CD14-positive monocyte (primary cell): ENCODE measurements around the gene PHC3. TPM values are rescaled to one million over a fixed set of nuclear protein-coding genes. Genes with fewer than 3 reads are reported as not detected.

Source experiments
- DNase-seq, 3 donors: peaks; one replicate each; pipeline ENCODE4 v3.0.0-alpha.2; 2011 to 2022
- H2AFZ ChIP-seq: 2 replicates; pipeline ENCODE4 v1.6.0; 2012; ENCODE audit warnings: mild to moderate bottlenecking, low read depth, low read length, inconsistent platforms; ENCODE audit not compliant: insufficient read depth, poor library complexity, severe bottlenecking
- H3K27ac ChIP-seq, 2 donors: 1 replicate in 1 of 2; 2 replicates in 1 of 2; pipeline ENCODE4 v1.5.1; 2012 to 2013; ENCODE audit warnings: low read length in 2 of 2, control low read depth in 1 of 2, inconsistent platforms in 1 of 2, low read depth in 1 of 2, mild to moderate bottlenecking in 1 of 2
- H3K27me3 ChIP-seq, 2 donors: one replicate each; pipeline versions ENCODE4 v1.6.0 to v1.6.1; 2011 to 2013; ENCODE audit warnings: low read length in 2 of 2; ENCODE audit not compliant: control insufficient read depth in 2 of 2, insufficient read depth in 2 of 2
- H3K36me3 ChIP-seq, 2 donors: replicated peaks in 1 of 2; 1 replicate in 1 of 2; 2 replicates in 1 of 2; pipeline versions ENCODE4 v1.5.1 to v1.6.1; 2012 to 2013; ENCODE audit warnings: low read length in 2 of 2, control low read depth in 1 of 2, inconsistent platforms in 1 of 2, mild to moderate bottlenecking in 1 of 2; ENCODE audit not compliant: insufficient read depth in 2 of 2, control insufficient read depth in 1 of 2
- H3K4me1 ChIP-seq, 2 donors: 1 replicate in 1 of 2; 2 replicates in 1 of 2; pipeline versions ENCODE4 v1.5.1 to v1.6.1; 2012 to 2013; ENCODE audit warnings: low read length in 2 of 2, control low read depth in 1 of 2, inconsistent platforms in 1 of 2, mild to moderate bottlenecking in 1 of 2, moderate library complexity in 1 of 2; ENCODE audit not compliant: insufficient read depth in 2 of 2, control insufficient read depth in 1 of 2
- H3K4me2 ChIP-seq: replicated peaks from 2 replicates; pipeline ENCODE3; 2012; ENCODE audit warnings: low read length, moderate library complexity, mild to moderate bottlenecking; ENCODE audit not compliant: poor library complexity, severe bottlenecking; ENCODE audit errors: extremely low read depth
- H3K4me3 ChIP-seq, 3 experiments: fragments of 200-600 bp in 1 of 3; sonication (generic) in 1 of 3; replicated peaks in 1 of 3; 1 replicate in 2 of 3; 2 replicates in 1 of 3; pipeline ENCODE4 v1.5.1; 2011 to 2013; ENCODE audit warnings: low read length in 3 of 3, mild to moderate bottlenecking in 3 of 3, control low read depth in 2 of 3, low read depth in 2 of 3, inconsistent platforms in 1 of 3, moderate library complexity in 1 of 3
- H3K79me2 ChIP-seq: 2 replicates; pipeline ENCODE4 v1.6.0; 2012; ENCODE audit warnings: mild to moderate bottlenecking, control low read depth, inconsistent platforms, low read length, moderate library complexity; ENCODE audit not compliant: insufficient read depth
- H3K9ac ChIP-seq: 2 replicates; pipeline ENCODE4 v1.6.0; 2017; ENCODE audit warnings: low read length, mild to moderate bottlenecking; ENCODE audit not compliant: insufficient read depth, poor library complexity, severe bottlenecking
- H3K9me3 ChIP-seq, 2 donors: replicated peaks in 1 of 2; 1 replicate in 1 of 2; 2 replicates in 1 of 2; pipeline versions ENCODE4 v1.5.1 to v1.6.1; 2012 to 2013; ENCODE audit warnings: low read length in 2 of 2, control low read depth in 1 of 2; ENCODE audit not compliant: control insufficient read depth in 1 of 2, insufficient read depth in 1 of 2
- H4K20me1 ChIP-seq: 2 replicates; pipeline ENCODE4 v1.6.0; 2012; ENCODE audit warnings: mild to moderate bottlenecking, low read length, control low read depth, moderate library complexity; ENCODE audit not compliant: insufficient read depth
- H3K27ac Mint-ChIP-seq, 7 donors: one replicate each; pipeline ENCODE4 v1.8.0; 2020; ENCODE audit warnings: mild to moderate bottlenecking in 7 of 7, mixed read lengths in 7 of 7, moderate library complexity in 6 of 7, inconsistent platforms in 2 of 7
- H3K27me3 Mint-ChIP-seq, 3 donors: one replicate each; pipeline ENCODE4 v1.8.0; 2021 to 2022; ENCODE audit warnings: low read depth in 3 of 3, mild to moderate bottlenecking in 3 of 3, mixed read lengths in 3 of 3, moderate library complexity in 3 of 3, inconsistent platforms in 1 of 3
- H3K36me3 Mint-ChIP-seq, 2 donors: one replicate each; pipeline ENCODE4 v1.8.0; 2020; ENCODE audit warnings: mixed read lengths in 2 of 2, inconsistent platforms in 1 of 2, mild to moderate bottlenecking in 1 of 2
- H3K4me1 Mint-ChIP-seq: one replicate; pipeline ENCODE4 v1.8.0; 2020; ENCODE audit warnings: mild to moderate bottlenecking, mixed read lengths
- H3K4me3 Mint-ChIP-seq, 2 donors: one replicate each; pipeline ENCODE4 v1.8.0; 2020; ENCODE audit warnings: mild to moderate bottlenecking in 2 of 2, mixed read lengths in 2 of 2, moderate library complexity in 1 of 2
- H3K9me3 Mint-ChIP-seq, 7 donors: one replicate each; pipeline ENCODE4 v1.8.0; 2020 to 2022; ENCODE audit warnings: mixed read lengths in 7 of 7, mild to moderate bottlenecking in 6 of 7, moderate library complexity in 6 of 7, inconsistent platforms in 2 of 7
- WGBS: methylation state at CpG from one replicate; pipeline ENCODE4 v1.1.5; 2013; ENCODE audit warnings: missing lambda C conversion rate; ENCODE audit not compliant: insufficient coverage; 5-methylcytosine and 5-hydroxymethylcytosine counted together
- intact Hi-C, 2 donors: fragments of 100-400 bp; cut with micrococcal nuclease; formaldehyde crosslinking; loops; one replicate each; pipeline versions ENCODE4 v1.15.0 to v1.15.1; 2023
- polyA plus RNA-seq, 3 donors: library from polyadenylated mRNA; depleted of rRNA in 1 of 3; unstranded in 2 of 3; stranded (reverse) in 1 of 3; fragments of 300-500 nt in 2 of 3; fragments of >200 nt in 1 of 3; fragmentation: Illumina TruSeq in 2 of 3; gene quantifications; 1 replicate in 2 of 3; 2 replicates in 1 of 3; pipeline ENCODE4 v1.2.3, GENCODE V29; 2012 to 2021
- TF ChIP-seq, protein P1 (sequence below): fragments of 200-600 bp; IDR thresholded peaks from one replicate; pipeline ENCODE4 v1.8.0; 2022; ENCODE audit warnings: antibody characterized with exemption, mild to moderate bottlenecking

PHC3 gene
- polyA plus RNA-seq, 3 donors: 7.5 to 26.1 (median 12.6) TPM

DNA sequence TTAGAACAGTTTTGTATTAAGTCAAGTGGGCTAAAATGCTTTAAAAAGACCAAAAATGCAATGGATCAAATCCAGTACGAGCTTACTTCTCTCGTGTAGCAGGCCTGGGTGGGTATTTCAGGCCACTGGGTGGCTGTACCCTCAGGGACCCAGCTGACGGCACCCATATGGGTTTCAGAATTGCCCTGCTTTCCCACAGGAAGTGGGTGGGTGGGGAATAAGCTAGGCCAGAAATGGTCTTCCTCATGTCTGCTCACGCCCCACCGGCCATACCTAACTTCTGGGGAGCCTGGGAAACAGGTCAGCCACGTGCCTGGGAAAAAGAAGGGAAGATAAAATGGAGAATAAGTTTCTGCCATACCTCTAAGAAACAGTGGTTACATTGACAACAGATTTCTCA is 123.4 kb downstream of the PHC3 start:
- Histone ChIP-seq H3K9ac (no peak overlapping the region), H3K27ac (no peak overlapping the region), H3K4me3 (no peak overlapping the region), H3K36me3 (peaks cover 0 to 9% of the 10 kb centered on the region in 2 donors), H3K79me2 (peaks cover 21% of the 10 kb centered on the region), H3K27me3 (no peaks in the 10 kb centered on the region), H2AFZ (no peak overlapping the region), H4K20me1 (no peaks in the 10 kb centered on the region), H3K4me2 (no peak overlapping the region), H3K4me1 (peaks cover 0 to 3% of the 10 kb centered on the region in 2 donors), H3K9me3 (peaks cover 0 to 8% of the 10 kb centered on the region in 2 donors)
- Mint-ChIP-seq H3K4me1 (peaks cover 12% of the 10 kb centered on the region), H3K4me3 (no peak overlapping the region), H3K27me3 (peaks cover 0 to 2% (median 0%) of the 10 kb centered on the region in 3 donors), H3K36me3 (peaks cover 14 to 29% of the 10 kb centered on the region in 2 donors), H3K27ac (peak overlapping the region in 2 of 7 donors; percentile 6 to 65), H3K9me3 (peaks cover 2 to 12% (median 5%) of the 10 kb centered on the region in 7 donors)
- 79% methylated on average over 2 of the region's 6 CpGs for WGBS
- intact Hi-C loops: loop anchor here in 1 of 2 donors (10.0 kb wide), 1 partner anchor 193 kb away; the partner anchor contains the start of gene LRRC31
- no peak for DNase-seq
- TF ChIP-seq, protein P1, sequence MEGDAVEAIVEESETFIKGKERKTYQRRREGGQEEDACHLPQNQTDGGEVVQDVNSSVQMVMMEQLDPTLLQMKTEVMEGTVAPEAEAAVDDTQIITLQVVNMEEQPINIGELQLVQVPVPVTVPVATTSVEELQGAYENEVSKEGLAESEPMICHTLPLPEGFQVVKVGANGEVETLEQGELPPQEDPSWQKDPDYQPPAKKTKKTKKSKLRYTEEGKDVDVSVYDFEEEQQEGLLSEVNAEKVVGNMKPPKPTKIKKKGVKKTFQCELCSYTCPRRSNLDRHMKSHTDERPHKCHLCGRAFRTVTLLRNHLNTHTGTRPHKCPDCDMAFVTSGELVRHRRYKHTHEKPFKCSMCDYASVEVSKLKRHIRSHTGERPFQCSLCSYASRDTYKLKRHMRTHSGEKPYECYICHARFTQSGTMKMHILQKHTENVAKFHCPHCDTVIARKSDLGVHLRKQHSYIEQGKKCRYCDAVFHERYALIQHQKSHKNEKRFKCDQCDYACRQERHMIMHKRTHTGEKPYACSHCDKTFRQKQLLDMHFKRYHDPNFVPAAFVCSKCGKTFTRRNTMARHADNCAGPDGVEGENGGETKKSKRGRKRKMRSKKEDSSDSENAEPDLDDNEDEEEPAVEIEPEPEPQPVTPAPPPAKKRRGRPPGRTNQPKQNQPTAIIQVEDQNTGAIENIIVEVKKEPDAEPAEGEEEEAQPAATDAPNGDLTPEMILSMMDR: no peak

DNA sequence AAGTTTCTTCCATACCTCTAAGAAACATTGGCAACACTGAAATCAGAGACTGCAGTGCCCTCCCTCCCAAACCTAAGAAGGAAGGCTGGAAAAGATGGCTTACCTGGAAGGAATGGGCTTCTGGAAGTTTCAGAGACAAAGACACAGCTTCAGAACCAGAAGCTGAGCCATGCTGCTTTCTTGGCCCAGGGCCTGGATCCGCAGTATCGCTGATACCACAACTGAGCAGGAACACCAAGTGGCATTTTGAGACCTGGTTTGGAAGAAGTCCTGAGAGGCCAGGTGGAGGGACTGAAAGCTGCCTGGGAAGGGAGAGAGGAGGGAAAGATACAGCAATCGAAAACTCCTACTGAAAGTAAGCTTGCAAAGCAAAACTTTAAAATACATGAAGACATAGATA is 124.0 kb downstream of the PHC3 start:
- peaks cover 1 to 7% (median 4%) of the 10 kb centered on the region in 7 donors for H3K9me3 Mint-ChIP-seq
- peaks cover 0 to 3% of the 10 kb centered on the region in 2 donors for H3K4me1 ChIP-seq
- no peak overlapping the region for H2AFZ ChIP-seq
- H3K9ac ChIP-seq: no peak overlapping the region
- peaks cover 0 to 2% (median 0%) of the 10 kb centered on the region in 3 donors for H3K27me3 Mint-ChIP-seq
- intact Hi-C loops: loop anchor here in 1 of 2 donors (10.0 kb wide), 1 partner anchor 193 kb away; the partner anchor contains the start of gene LRRC31
- H3K4me1 Mint-ChIP-seq: peaks cover 12% of the 10 kb centered on the region
- no peak overlapping the region for H3K4me3 ChIP-seq
- WGBS: 94% methylated on average over 2 of the region's 3 CpGs
- TF ChIP-seq, protein P1: no peak
- H4K20me1 ChIP-seq: no peaks in the 10 kb centered on the region
- peaks cover 26% of the 10 kb centered on the region for H3K79me2 ChIP-seq
- peaks cover 11 to 23% of the 10 kb centered on the region in 2 donors for H3K36me3 Mint-ChIP-seq
- H3K4me3 Mint-ChIP-seq: no peak overlapping the region
- H3K4me2 ChIP-seq: no peak overlapping the region
- peak overlapping the region in 1 of 7 donors; percentile 67 for H3K27ac Mint-ChIP-seq
- H3K27me3 ChIP-seq: no peaks in the 10 kb centered on the region
- no peak for DNase-seq
- no peak overlapping the region for H3K27ac ChIP-seq
- H3K36me3 ChIP-seq: peaks cover 0 to 6% of the 10 kb centered on the region in 2 donors
- H3K9me3 ChIP-seq: peaks cover 0 to 6% of the 10 kb centered on the region in 2 donors
